Panc1 (cell line): Measurements from ENCODE around the gene SLC7A5. TPM values are rescaled to one million over a fixed set of nuclear protein-coding genes. Genes with fewer than 3 reads are reported as not detected.

Experiments
- ATAC-seq: fragments of 200-7000 bp; cut with Tn5 transposase; 2 replicates; pipeline ENCODE4 v1.9.1; 2020; ENCODE audit warnings: mild to moderate bottlenecking, moderate library complexity
- BruUV-seq: library from RNA; stranded (reverse); fragments of 400-500 nt; replicated peaks from 2 replicates; lab custom pipeline; 2021; lab: Mats Ljungman, UMichigan
- CTCF ChIA-PET: fragments of 300-600 bp; sonication (Branson Sonifier 250); formaldehyde crosslinking; loops from one replicate; lab custom pipeline; 2022; ENCODE audit warnings: antibody characterized with exemption; lab: Charles Lee
- POLR2A ChIA-PET: fragments of 300-600 bp; sonication (Branson Sonifier 250); formaldehyde crosslinking; loops from one replicate; lab custom pipeline; 2022; ENCODE audit warnings: antibody characterized with exemption; lab: Charles Lee
- DNase-seq: peaks from one replicate; pipeline ENCODE4 v3.0.0-alpha.2; 2010; ENCODE audit warnings: low read depth, low spot score
- H3K27ac ChIP-seq: 2 replicates; pipeline ENCODE4 v1.5.1; 2011; ENCODE audit warnings: mild to moderate bottlenecking, low read length, inconsistent platforms
- H3K27me3 ChIP-seq: fragments of 200-500 bp; sonication (Bioruptor generic); 2 replicates; pipeline ENCODE4 v1.6.0; 2014; ENCODE audit warnings: low read length, inconsistent platforms; ENCODE audit not compliant: control insufficient read depth, insufficient read depth
- H3K36me3 ChIP-seq: fragments of 200-500 bp; sonication (Bioruptor generic); 2 replicates; pipeline ENCODE4 v1.5.1; 2014; ENCODE audit warnings: inconsistent platforms, mild to moderate bottlenecking, low read length, moderate library complexity; ENCODE audit not compliant: control insufficient read depth, insufficient read depth
- H3K4me1 ChIP-seq: 2 replicates; pipeline ENCODE4 v1.5.1; 2011; ENCODE audit warnings: inconsistent platforms, mild to moderate bottlenecking, low read length, moderate library complexity; ENCODE audit not compliant: control insufficient read depth, insufficient read depth
- H3K4me3 ChIP-seq, 2 experiments: 2 replicates each; pipeline ENCODE4 v1.5.1; 2011 to 2012; ENCODE audit warnings: low read depth in 2 of 2, low read length in 2 of 2, mild to moderate bottlenecking in 2 of 2, inconsistent platforms in 1 of 2, moderate library complexity in 1 of 2
- H3K9me3 ChIP-seq: fragments of 200-500 bp; sonication (Bioruptor generic); 2 replicates; pipeline ENCODE4 v1.5.1; 2014; ENCODE audit warnings: low read depth, mild to moderate bottlenecking, inconsistent platforms, low read length, moderate library complexity; ENCODE audit not compliant: control insufficient read depth, insufficient read depth
- CTCF ChIP-seq: fragments of 450-650 bp; IDR thresholded peaks from 2 replicates; pipeline ENCODE4 v1.5.1; 2017; ENCODE audit warnings: mild to moderate bottlenecking
- POLR2AphosphoS5 ChIP-seq: IDR thresholded peaks from 2 replicates; pipeline ENCODE4 v1.6.1; 2012; ENCODE audit warnings: mild to moderate bottlenecking, low read depth, low read length, moderate library complexity
- REST ChIP-seq, 2 experiments: IDR thresholded peaks; 2 replicates each; pipeline ENCODE4 v1.6.1; 2011 to 2012; ENCODE audit warnings: low read depth in 2 of 2, control low read depth in 1 of 2, low read length in 1 of 2, mild to moderate bottlenecking in 1 of 2, moderate library complexity in 1 of 2; ENCODE audit not compliant: insufficient read depth in 1 of 2
- SIN3A ChIP-seq: IDR thresholded peaks from 2 replicates; pipeline ENCODE4 v1.6.1; 2012; ENCODE audit warnings: low read depth, mild to moderate bottlenecking, low read length, moderate library complexity, borderline replicate concordance; ENCODE audit not compliant: insufficient read depth
- in situ Hi-C: cut with HindIII; loops from 2 replicates; pipeline ENCODE4 v1.10.0; 2016; ENCODE audit warnings: low sequenced_read_pairs, low pct_unique_long_range_greater_than_20kb
- intact Hi-C: fragments of 100-400 bp; cut with micrococcal nuclease; formaldehyde crosslinking; loops from one replicate; pipeline ENCODE4 v1.10.0; 2022; ENCODE audit not compliant: unreplicated experiment
- microRNA-seq: library from miRNA; unstranded; fragments of <30 nt; microRNA quantifications from one replicate; pipeline ENCODE4 v1.1.0, GENCODE V29; 2020; ENCODE audit not compliant: unreplicated experiment
- total RNA-seq: library from RNA; stranded (reverse); gene quantifications from one replicate; pipeline ENCODE4 v1.2.1, GENCODE V29; 2021; ENCODE audit not compliant: unreplicated experiment

SLC7A5 gene
- total RNA-seq, 1 experiment from 2014 or later = 231 TPM

- Histone ChIP-seq H3K4me1 (peaks cover 9% of the 10 kb centered on the region), H3K36me3 (no peaks in the 10 kb centered on the region), H3K9me3 (no peaks in the 10 kb centered on the region), H3K27ac (peak overlapping the region; percentile 91), H3K27me3 (no peaks in the 10 kb centered on the region), H3K4me3 (no peak overlapping the region)
- no TSS peak for BruUV-seq
- DNase-seq (no peak), ATAC-seq (no peak)
- in situ Hi-C loops (no loop called here), intact Hi-C loops (no loop called here)
- POLR2A ChIA-PET = no interaction called here
- CTCF ChIA-PET = interaction anchor here (0.7 to 2.2 kb wide), 2 partner anchors 70 to 128 kb away, joined by 10 to 11 read pairs; no protein-coding TSS in a partner anchor
- TF ChIP-seq CTCF (no peak), SIN3A (no peak), POLR2AphosphoS5 (no peak), REST (IDR thresholded peaks at IDR 0.05; ENCODE audit: insufficient read depth in 1 of 2, low read depth in 2 of 2, low read length in 1 of 2) (no peak)
Measured at GRCh38 chr16:87780385-87780989, 88.8 kb downstream of the SLC7A5 start.

Small RNAs within 50 kb of the gene (microRNA-seq; reads per million reads assigned to microRNA genes)
- gene MIR6775 = not detected

Other genes starting within 250 kb of the SLC7A5 start
- gene KLHDC4, start 103.5 kb downstream of the SLC7A5 start, total RNA-seq = 50.7 TPM
- not detected for gene CA5A, start 67.0 kb upstream of the SLC7A5 start, total RNA-seq
- gene BANP, start 81.9 kb upstream of the SLC7A5 start, total RNA-seq = 22.6 TPM